ENCODE data around the gene ITGA2B. TPM values are rescaled to one million over a fixed set of nuclear protein-coding genes. Genes with fewer than 3 reads are reported as not detected.

Gene ITGA2B
- polyA plus RNA-seq (ENCODE audit: insufficient read length in 10 of 10) = 1 to 10 TPM; 1.3 to 3.9 (median 2.0) TPM
- long read RNA-seq, donor 1 = 0 reads
- long read RNA-seq, donor 2 = 0 reads
- long read RNA-seq, donor 3 = 0 reads
- long read RNA-seq, donor 4 = 0 reads
- long read RNA-seq, donor 5 = 0 reads
- long read RNA-seq, donor 6 = 0 reads
- long read RNA-seq, donor 7 = 0 reads
- long read RNA-seq, donor 8 = 0 reads
- long read RNA-seq, donor 9 = 0 reads

DNA sequence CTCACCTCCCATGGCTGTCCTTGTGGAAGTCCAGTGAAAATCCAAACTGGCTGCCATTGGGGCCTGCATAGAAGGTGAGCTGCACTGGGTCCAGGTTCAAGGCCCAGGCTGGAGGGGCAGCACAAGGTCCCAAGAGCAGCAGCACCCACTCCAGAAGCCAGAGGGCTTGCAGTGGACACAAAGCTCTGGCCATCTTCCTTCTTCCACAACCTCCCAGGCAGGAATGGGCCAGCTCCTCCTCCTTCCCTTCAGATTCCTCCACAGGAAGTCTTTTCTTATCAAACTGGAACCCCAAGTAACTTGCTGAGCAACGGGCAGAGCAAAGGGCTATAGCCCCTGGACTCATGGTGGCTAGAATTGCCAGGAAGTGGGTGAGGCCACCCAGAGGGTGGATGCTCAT, at the start of gene ITGA2B:
Gene ITGA2B, minus strand, starts transcription at position 369 of the 400 bp plus-strand sequence. Its CDS starts 176 bp downstream, at position 193.
- DNase-seq = no peak

DNA sequence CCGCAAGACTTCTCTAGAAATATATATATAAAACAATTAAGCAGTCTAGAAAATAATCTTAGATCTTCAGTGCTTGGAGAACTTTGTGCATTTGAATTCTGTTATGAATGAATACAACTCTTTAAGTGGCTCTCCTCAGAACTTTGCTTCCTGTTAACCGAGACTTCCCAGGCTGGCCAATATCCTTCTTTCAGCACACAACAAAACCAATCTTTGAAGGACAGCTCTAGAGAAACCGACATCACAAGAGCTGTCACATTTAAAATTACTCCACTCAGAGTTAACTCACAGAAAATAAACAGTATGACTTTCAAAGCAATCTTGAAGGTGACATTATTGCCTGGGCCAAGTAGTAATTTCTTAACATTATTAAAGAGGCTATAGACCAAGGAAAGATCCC, 49.7 kb upstream of the ITGA2B start:
- DNase-seq = no peak

DNA sequence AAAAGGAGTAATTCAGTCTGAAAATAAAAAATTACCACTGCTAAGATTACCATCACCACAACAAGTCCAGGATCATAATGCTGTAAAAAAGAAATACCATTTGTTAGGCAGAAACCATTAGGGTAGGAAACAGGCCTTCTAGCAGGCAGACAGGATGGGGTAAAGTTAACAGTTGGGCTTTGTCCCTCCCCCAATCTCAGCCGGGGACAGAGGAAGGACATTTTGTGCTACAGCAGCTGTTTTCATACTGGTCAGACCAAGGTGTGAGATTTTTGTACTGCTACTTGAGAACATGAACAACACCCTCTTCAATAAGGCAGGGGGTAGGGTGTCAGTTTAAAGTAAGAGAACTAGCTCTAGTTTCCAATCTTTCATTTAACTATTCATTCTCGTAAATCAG, 49.2 kb upstream of the ITGA2B start:
- DNase-seq = peak; percentile 14 to 41 (median 30)

DNA sequence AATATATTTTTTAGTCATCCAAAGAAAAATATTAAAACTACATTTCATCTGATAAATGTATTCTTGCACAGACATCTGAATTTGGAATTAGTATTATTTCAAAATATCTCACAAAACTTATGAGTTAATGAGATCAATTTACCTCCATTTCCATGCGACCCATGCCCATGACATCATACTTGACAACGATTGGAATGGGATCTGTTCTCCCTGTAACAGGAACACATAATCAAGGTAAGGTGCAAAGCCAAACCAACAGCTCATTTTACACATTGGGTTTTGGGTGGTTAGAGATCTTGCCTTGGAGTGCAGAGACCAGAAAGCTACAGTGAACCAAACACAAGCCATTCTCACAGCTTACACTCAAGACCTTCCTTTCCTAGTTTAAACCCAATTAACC, 46.9 kb upstream of the ITGA2B start:
- DNase-seq = no peak

DNA sequence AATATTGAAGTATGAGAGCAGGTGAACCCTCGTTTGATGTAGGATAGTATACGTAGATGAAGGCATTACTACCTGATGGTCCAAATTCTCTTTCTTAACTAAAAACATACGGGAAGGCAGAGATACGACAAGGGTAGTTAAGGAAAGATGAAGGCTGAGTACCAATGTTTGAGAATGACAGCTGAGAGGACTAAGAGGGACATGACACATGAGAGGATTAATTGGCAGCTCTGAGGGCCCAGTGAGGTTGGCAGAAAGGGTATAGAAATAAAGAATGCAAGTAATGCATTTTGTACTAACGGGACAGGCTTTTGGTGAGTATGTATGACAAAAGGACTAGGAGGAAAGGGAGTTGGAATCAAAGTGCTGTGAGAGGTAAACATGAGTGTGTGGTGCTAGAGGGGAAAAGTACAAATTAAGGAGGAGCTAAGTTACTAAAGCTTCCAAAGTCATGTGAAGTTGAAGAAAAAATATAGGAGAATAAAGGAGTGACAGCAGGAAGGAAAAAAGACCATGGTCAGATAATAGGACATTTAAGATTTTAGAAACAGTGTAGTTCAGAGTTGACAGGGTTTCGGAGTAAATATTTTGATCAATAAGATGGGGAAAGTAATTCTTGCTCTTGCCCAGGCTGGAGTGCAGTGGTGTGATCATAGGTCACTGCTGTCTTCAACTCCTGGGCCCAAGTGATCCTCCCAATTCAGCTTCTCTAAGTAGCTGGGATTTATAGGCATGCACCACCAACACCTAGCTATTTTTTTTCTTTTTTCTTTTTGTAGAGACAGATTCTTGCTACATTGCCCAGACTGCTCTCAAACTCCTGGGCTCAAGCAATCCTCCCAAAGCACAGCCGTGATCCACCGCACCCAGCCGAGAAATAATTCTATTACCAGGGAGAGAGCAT, 43.1 kb upstream of the ITGA2B start:
- DNase-seq = no peak

DNA sequence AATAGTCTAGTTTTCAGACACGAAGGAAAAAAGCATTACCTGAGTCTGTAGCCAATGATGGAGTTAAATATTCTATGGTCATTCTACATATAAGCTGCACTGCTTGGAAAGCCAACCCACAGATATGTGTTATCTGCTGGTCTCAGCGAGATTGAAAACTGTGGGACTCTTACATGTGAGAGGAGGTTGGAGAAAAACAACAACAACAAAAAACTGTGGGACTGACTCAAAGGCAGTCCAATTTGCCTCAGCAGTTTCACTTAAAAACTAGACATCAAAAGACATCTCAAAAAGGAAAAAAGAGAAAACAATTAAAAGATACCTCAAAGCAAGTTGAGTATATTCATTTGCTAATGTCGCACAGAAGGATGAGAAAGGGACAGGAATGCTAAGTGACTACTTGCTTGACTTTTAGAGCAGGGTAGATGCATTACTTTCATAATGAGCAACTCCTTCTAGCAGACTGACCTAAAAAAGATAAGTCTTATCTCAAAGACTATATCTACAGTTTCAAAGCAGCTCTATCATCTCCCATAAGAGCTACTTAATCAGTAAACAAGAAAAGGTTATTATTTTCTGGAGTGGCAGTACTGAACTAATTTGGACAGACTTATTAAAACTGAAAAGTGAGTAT, 35.5 kb upstream of the ITGA2B start:
- no peak for DNase-seq

DNA sequence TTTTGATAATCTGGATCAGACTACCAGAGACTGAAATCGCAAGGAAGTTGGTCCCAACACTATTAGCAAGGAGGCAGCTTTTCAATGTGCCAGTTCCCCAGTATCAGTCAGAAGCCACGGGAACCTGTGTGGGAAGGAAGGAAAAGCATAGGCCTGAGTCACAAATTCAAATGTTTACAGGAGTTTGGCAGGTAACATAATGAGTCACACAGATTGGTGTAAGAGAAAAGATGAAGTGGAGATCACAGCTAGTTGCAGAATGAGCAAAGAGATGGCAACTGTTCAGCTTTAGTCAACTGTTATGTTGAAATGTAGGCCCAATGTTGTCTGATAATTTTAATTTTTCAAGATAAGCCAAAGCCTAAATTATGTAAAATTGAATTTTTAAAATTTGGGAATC, 28.1 kb upstream of the ITGA2B start:
- DNase-seq = peak in 1 of 3 donors; percentile 21

DNA sequence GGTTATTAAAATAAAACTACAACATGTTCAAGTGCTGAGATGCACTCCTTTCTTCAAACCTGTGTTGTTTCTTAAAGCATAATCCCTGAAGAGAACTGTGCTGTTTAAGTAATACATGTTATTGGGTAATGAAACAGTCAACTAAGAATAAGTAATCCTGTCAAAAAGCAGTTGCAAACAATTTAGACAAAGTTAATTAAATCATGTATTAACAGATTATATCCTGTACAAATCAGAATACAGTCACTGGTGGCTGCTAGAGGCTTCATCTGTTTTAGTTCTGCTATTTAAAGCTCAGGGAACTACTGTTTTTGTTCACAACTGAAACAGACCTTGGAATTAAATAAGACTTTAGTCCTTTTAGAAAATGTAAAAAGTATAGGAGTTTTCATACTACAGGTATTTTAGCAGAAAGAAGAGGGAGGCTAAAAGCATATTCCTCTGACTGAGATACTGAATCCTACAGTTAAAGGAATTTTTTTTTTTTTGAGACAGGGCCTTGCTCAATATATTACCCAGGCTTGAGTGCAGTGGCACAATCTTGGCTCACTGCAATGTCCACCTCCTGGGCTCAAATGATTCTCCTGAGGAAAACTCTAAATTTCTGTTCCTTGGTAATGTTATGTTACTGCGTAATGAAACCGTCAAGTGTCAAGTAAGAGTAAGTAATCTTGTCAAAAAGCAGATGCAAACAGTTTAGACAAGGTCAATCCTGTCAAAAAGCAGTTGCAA, 27.3 kb upstream of the ITGA2B start:
- no peak for DNase-seq

DNA sequence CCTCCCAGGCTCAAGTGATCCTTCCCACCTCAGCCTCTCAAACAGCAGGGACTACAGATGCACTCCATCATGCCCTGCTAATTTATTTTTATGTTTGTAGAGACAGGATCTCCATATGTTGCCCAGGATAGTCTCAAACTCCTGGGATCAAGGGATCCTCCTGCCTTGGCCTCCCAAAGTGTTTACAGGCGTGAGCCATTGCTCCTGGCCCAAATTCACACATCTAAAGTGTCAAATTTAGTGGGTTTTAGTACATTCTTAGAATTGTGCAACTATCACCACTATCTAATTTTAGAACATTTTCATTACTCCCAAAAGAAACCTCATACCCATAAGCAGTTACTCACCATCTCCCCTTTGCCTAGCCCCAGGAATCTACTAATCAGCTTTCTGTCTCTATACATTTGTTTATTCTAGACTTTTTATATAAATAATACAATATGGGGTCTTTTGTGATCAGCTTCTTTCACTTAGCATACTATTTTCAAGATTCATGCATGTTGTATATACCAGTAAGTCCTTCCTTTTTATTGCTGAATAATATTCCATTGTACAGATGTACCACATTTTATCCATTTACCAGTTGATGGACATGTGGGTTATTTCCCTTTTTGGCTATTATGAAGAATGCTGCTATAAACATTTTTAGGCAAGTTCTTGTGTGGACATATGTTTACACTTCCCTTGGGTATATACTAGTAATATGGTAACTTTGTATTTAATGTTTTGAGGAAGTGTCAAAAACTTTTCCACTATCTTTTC, 25.1 kb upstream of the ITGA2B start:
- DNase-seq = no peak

DNA sequence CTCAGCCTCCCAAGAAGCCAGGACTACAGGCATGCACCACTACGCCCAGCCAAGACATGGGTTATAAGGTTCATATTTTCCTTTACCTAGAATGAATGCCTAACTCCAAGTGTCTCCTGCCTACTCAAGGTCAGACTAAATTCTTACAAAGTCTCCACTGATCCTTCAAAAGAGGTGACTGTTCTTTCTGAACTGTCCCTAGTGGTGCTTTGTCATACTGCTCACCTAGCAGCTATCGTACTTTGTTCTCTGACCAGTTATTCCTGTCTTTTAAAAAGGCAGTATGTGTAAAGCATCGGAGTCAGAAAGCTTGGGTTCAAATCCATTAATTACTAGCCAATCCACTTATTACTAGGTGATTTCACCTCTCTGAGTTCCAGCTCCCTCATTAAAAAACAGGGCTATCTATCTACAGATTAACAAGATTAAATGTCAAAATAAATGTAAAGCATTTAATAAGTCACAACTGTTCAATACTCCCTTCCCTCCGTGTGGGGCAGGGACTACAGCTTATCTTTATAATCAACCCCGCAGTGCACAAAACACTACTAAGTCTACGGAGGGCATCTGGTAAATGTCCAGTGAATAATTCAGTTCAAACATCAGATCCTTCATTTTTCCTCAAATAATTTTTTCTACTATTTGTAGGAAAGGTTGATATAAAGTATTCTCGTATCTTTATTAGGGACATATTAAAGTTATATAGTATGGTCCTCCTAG, 20.0 kb upstream of the ITGA2B start:
- no peak for DNase-seq

DNA sequence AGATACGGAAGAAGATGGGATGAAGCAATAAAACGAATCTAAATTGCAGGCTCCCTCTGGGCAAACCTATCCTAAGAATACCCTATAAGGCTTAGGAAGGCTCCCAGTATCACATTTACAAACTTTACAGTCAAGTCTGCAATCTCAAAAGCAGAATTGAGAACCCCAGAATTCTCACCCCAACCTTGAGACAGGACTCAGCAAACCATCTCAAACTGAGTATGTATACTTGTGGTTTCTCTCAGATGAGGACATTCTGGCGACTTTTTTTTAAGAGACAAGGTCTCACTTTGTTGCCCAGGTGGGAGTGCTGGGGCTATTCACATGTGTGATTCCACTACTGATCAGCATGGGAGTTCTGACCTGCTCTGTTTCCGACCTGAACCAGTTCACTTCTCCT, 19.3 kb upstream of the ITGA2B start:
- DNase-seq = no peak

DNA sequence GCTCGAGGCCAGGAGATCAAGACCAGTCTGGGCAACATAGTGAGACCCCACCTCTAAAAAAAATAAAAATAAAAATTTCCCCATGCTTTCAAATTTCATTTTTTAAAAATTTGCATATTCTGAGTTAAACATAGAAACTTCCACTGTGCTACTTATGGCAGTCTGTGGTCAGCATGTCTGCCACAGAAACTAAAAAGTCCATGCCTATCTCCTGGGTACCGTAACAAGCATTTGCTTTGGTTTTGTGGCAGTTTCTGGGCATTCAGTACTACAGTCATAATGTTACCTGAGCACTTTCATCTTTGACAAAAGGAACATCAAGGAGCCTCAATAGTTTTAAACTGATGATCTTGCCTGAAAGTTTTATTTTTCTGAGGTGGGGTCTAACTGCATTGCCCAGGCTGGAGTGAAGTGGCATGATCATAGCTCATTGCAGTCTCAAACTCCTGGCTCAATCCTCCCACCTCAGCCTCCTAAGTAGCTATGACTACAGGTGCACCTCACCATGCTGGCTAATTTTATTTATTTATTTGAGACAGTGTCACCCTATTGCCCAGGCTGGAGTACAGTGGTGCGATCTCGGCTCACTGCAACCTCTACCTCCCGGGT, 13.2 kb upstream of the ITGA2B start:
- no peak for DNase-seq

DNA sequence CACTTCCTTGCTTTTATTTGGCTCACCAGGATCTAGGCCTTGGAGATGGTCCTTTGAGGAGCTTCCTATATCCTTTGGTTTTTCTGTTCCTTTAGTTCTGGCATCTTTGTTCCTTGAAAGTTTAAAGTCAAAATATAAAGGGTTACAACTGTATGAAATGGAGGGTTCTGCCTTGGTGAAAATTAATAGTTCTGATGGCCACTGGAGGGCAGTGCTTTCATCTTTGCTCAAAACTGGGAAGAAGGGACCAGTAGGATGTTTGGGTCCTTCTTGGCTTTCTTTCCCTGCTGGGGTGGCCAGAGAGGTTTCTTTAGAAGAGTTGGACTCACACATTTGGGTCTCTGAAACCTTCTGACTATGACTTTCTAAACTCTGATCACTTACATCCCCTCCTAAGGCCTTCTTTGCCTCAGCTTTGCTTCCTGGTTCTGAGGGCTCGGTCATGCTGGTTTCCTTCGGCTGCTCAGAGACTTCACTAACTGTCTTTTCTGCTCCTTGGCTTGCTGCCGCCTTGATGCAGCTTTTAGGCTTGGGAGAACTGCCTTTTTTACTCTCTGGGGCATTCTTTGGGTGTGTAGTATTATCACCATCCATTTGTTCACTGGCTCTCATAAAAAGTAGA, 10.9 kb upstream of the ITGA2B start:
- DNase-seq = no peak

DNA sequence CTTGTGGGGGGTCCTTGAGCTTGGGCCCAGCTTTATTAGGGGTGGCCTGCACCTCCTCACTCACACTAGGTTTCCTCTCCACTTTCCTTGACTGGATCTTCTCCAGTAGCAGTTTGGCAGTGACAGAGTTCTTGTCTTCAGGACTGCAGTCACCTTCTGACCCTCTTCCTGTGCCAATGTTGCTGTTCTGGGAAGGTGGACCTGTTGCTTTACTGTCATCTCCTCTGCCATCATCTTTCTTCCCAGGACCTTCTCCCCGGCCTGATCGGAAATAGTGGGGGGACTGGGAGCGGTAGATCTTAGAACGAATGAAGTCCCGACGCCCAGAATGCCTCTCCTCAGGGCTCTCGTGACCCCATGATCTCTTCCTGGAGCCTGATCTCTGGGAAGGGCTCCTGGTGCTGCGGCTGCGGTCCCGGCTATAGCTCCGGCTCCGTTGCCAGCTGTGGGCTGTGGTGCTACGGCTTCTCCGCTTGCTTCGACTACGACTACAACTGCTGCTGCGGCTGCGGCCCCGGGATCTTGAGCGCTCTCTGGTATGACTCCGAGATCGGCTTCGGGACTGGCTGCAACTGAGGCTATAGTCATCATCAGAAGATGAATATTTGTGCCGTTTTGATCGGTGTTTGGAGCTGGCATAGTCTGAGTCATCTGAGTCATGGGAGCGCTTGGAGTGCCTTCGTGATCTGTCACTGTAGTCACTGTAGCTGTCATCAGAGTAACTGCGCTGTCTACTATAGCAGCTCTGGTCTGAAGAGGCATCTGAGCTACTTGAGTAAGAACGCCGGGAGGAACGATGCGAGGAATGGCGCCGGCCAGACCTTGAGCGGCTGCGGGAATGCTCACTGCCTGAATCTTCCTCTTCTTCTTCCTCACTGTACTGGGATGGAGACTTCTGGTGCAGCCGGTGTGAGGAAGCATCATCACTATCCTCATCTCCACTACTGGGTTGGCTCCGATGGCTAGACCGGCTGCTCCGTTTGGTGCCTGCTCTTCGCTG, 9.5 kb upstream of the ITGA2B start:
- no peak for DNase-seq

DNA sequence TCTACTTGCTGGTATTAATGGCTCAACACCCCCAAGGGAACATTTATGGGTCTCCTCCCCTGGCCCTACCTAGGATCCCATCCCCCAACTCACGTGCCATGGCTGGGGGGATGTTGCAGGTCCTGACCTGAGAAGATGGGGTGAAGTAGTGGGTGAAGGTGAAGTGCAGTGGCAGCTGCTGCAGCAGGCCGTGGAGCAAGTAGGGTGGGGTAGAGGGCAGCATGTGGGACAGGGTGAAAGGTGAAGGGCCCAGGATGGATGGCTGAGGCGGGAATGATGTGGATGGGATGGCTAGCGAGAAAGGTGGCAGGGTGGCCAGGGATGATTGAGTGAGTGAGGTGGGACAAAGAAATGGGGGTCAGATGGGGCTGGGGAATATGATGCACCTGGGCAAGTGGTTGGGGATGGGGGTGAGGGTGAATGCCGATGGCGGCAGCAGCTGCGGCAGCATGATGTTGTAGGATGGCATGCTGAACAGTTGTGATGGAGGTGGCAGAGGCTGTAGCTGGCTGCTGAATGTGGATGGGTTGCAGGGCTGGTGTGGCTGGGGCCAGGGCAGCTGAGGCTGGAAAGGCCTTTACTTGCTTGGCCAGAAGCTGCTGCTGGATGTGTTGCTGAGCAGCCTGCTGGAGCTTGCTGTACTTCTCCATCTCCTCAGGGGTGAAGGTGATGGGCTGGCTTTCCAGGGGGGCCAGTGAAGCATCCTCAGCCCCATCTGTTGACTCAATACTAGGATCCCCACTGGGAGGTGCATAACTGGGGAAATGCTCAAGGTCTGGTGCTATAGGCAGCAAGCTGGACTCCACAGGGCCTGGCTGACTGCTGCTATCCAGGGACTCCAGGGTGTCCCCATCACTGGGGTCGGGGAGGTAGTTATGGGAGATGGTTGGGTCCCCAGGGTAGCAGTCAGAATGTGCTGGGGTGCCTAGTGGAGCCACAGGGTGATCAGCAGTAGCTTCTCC, 8.3 kb upstream of the ITGA2B start:
- DNase-seq = no peak

DNA sequence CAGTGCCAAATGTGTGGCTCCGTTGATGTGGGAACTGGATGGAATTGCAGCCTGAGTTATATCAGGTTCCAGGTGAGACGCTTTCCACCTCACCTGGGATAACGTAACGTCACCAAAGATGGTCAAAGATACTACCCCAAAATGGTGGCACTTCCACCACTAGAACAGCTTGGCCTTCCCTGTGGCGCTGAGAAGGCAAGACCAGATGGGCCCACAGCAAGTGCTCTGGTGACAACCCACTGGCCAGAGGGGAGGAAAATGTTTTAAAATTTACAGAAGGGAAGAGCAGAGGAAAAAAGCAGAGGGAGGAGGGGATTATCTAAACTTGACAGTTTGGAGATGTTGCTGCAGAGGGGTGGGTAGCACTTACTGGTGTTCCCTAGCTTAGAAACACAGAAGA, 7.5 kb upstream of the ITGA2B start:
- no peak for DNase-seq

DNA sequence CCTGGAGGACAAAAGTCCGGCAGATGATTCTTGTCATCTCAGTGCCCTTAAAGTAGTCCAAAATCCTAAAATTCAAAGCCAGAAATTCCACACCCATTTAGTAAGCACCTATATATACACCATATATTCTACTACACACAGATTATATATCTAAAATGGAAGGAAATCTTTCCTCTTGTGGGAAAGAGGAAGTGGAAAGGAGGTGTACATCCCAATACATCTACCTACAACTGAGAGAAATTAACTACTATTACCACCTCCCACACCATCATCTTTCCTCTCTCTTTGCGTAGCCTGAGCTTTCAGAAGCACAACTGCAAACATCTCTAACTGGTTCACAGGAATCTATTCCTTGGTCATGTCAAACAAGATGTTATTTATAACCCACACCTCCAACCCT, 5.4 kb upstream of the ITGA2B start:
- no peak for DNase-seq

Data from muscle of back (tissue), 13 donors.